Measurements from ENCODE around the gene EBF4. TPM values are rescaled to one million over a fixed set of nuclear protein-coding genes. Genes with fewer than 3 reads are reported as not detected.

EBF4 gene
- polyA plus RNA-seq, 3 donors = 4.3 to 7.0 (median 4.7) TPM

GRCh38 chr20:2749951-2750490 is 57.4 kb downstream of the EBF4 start:
- no peak overlapping the region for H3K27ac ChIP-seq (ENCODE audit: low read depth, low read length)
- WGBS, 3 donors = 17 to 32% (median 30%) methylated on average over 27 to 30 of the region's 30 CpGs

- no peak overlapping the region for H3K27ac ChIP-seq (ENCODE audit: low read depth, low read length)
- 1 to 3% (median 3%) methylated on average over 27 to 34 of the region's 34 CpGs for WGBS, 3 donors
These were observed 58.1 kb downstream of the EBF4 start for GRCh38 chr20:2750491-2751251.

DNA sequence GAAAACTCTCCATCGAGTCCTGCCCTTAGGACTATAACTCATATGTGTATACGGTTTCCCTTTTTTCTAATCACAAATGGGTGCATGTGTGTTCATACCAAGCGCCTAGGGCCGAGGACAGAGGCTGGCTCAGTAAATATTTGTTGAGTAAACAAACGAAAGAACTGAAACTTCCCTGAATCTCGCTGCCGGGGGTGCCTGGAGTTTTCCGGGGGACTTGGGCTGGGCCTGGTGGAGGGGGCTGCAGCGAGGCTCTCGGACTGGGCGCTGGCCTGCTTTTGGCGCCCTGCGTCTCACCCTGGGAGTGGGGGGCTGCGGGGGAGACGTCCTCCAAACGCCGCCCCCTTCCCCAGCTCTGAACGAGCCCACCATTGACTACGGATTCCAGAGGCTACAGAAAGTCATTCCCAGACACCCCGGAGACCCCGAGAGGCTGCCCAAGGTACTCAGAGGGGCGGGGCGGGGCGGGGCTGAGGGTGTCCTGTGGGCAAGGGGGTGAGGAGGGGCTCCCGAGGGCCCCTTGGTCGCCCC is 58.8 kb downstream of the EBF4 start:
- H3K27ac ChIP-seq (ENCODE audit: low read depth, low read length) = no peak overlapping the region
- 1 to 3% (median 2%) methylated on average over 24 to 26 of the region's 26 CpGs for WGBS, 3 donors

- no peak overlapping the region for H3K27ac ChIP-seq (ENCODE audit: low read depth, low read length)
- WGBS, 3 donors = 0 to 1% (median 1%) methylated on average over 56 to 93 of the region's 93 CpGs
These were observed 59.4 kb downstream of the EBF4 start for GRCh38 chr20:2751878-2752566.

GRCh38 chr20:2752567-2753460 is 60.2 kb downstream of the EBF4 start:
- WGBS, 3 donors = 8 to 9% (median 9%) methylated on average over 44 to 47 of the region's 47 CpGs
- no peak overlapping the region for H3K27ac ChIP-seq (ENCODE audit: low read depth, low read length)

DNA sequence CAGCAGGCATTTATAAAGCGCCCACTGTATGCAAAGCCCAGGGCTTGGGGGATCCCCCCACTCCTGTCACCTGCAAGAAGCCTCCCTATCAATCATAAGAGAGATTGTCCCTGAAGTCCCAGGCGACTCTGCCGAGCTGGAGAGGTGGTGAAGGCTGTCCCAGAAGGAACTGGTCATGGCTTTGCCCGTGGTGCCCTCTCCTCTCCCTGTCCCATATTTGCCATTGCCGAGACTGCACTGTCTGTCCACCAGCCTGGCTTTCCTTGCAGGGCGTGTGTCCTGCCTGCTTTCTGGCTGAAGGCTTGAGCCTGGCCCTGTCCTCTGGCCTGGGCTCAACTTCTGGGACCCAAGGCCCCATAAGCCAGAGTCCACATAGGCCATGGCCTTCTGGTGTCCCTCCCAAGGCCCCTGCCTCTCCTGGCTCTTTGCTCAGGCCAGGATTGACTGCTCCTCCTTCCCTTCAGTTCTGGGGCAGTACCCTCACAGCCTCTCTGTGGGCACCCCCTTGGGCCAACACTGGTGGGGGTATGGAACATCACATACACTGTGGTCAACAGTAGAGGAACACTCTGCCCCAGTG is 61.0 kb downstream of the EBF4 start:
- 67 to 90% (median 81%) methylated on average over 6 of the region's 6 CpGs for WGBS, 3 donors

GRCh38 chr20:2754424-2754823 is 61.8 kb downstream of the EBF4 start:
- no peak overlapping the region for H3K27ac ChIP-seq (ENCODE audit: low read depth, low read length)
- WGBS, 3 donors = 68 to 75% (median 74%) methylated on average over 2 of the region's 2 CpGs

More for the DNA sequence above, 61.0 kb downstream of the EBF4 start:
- no peak overlapping the region for H3K27ac ChIP-seq (ENCODE audit: low read depth, low read length)

GRCh38 chr20:2755451-2756055 is 63.0 kb downstream of the EBF4 start:
- 45 to 63% (median 60%) methylated on average over 14 to 18 of the region's 18 CpGs for WGBS, 3 donors
- H3K27ac ChIP-seq (ENCODE audit: low read depth, low read length) = no peak overlapping the region

GRCh38 chr20:2756056-2756611 is 63.6 kb downstream of the EBF4 start:
- H3K27ac ChIP-seq (ENCODE audit: low read depth, low read length) = no peak overlapping the region
- WGBS, 3 donors = 32 to 47% (median 42%) methylated on average over 5 of the region's 5 CpGs

DNA sequence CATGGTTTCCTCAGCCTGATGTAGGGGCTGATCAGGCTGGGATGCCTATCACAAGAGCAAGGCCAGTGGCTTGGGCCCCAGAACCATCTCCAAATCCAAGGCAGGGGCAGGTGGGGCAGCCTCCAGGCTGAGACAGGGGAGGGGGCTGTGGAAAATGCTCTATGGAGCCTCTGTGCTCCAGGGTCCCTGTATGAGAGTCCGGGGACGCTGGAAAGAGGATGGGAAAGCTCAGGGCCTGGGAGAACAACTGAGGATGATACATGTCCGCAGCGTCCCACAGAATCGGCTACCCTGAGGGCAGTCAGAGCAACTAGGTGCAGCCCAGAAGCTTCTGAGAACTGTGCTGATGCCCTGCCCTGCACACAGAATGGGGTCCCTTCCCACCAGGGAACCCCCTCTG is 64.4 kb downstream of the EBF4 start:
- WGBS, 3 donors = 91 to 92% (median 91%) methylated on average over 5 of the region's 5 CpGs
- no peak overlapping the region for H3K27ac ChIP-seq (ENCODE audit: low read depth, low read length)

GRCh38 chr20:2757969-2758368 is 65.4 kb downstream of the EBF4 start:
- no peak overlapping the region for H3K27ac ChIP-seq (ENCODE audit: low read depth, low read length)
- 63 to 78% (median 75%) methylated on average over 5 of the region's 5 CpGs for WGBS, 3 donors

DNA sequence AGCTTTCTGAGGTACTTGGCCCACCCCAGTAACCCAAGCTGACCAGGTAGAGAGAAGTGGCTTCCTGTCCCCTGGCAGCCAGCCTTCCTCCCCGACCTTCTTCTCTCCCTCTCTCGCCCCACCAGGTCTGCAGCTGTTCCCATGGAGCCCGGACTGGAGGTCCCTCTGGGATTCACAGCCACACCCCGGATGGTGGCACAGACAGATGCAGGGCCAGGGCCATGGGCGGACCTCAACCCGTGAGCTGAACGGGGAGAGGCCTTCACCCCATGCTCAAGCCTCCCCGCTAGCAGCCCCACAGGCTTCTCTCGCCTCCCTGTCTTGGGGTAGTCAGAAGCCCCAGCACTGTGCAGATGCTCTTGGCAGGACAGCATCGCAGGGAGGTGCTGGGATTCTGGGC is 66.6 kb downstream of the EBF4 start:
- WGBS, 3 donors = 86 to 89% (median 88%) methylated on average over 10 of the region's 10 CpGs
- H3K27ac ChIP-seq (ENCODE audit: low read depth, low read length) = no peak overlapping the region

DNA sequence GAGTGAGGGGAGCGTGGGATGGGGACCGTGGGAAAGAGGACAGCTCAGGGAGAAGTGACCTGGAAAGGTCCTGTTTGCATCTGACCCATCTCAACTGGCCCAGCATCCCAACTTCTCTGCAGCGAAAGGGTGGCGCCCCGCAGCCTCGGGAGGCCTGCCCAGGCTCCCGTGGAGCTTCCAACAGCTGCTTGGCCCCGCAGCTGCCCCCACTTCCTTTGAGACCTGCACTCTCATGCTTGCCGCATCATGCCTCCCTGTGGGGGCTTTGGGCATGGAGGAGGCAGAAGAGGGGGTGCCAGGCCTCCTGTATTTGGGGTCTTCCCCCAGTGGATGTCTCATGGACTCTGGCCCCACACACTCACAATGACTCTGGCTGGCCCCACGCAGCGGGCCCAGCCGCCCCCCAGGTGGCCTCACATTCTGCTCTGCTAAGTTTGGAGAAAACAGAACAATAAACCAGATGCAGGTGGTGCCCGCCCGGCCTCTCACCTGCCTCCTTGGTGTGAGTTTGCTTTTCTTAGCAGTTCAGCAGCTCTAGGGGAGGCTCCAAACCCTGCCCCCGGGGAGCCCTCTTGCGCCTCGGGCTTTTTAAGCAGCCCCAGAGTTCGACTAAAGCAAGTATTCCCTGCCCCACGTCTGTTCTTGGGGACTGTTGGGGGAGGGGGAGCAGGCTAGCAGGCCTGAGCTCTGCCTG is 67.2 kb downstream of the EBF4 start:
- no peak overlapping the region for H3K27ac ChIP-seq (ENCODE audit: low read depth, low read length)
- 66 to 70% (median 69%) methylated on average over 19 of the region's 19 CpGs for WGBS, 3 donors

DNA sequence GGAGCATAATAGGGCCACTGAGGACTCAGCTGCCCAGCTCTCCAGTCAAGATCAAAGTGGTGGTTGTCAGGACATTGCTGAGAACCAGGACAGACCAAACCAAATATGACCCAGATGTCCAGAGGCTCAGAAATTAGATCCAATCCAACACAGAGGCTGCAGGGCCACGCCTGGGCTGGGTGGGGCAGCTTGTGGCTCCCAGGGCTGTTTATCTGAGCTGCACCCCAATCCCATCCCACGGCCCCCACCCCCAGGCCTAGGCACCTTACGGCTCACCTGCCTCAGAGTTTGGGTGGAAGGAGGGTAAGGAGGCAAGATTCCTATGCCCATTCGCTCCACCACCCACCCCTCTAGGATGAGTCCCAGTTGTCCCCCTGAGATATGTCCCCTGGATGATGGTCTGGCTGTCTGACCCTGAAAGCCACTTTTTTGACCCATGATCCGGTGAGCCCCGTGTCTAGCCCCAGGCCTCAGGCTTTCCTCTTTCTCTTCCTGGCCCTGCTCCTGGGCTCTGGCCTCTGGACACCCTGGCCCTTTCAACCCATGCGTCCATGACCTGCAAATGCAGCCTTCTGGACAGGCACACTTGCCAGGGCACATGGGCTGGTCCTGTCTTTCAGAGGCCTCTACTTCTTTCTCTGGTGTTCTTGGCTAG is 67.8 kb downstream of the EBF4 start:
- H3K27ac ChIP-seq (ENCODE audit: low read depth, low read length) = no peak overlapping the region
- 83 to 96% (median 93%) methylated on average over 7 of the region's 7 CpGs for WGBS, 3 donors

- 88 to 99% (median 96%) methylated on average over 2 of the region's 2 CpGs for WGBS, 3 donors
- no peak overlapping the region for H3K27ac ChIP-seq (ENCODE audit: low read depth, low read length)
These were observed 68.3 kb downstream of the EBF4 start for GRCh38 chr20:2760952-2761305.

GRCh38 chr20:2761885-2762284 is 69.3 kb downstream of the EBF4 start:
- no peak overlapping the region for H3K27ac ChIP-seq (ENCODE audit: low read depth, low read length)
- WGBS, 3 donors = 92 to 94% (median 92%) methylated on average over 4 of the region's 4 CpGs

Measured in adipose tissue (tissue), 3 donors.